Effector memory CD8-positive, alpha-beta T cell (primary cell): ENCODE data around the gene CCDC57.

Experiments
- ATAC-seq: fragments of 150-1000 bp; cut with Tn5 transposase; replicated peaks from 2 replicates; pipeline ENCODE4 v1.10.0; 2021; ENCODE audit warnings: mild to moderate bottlenecking, moderate library complexity
- DNase-seq, 3 experiments: peaks; one replicate each; pipeline ENCODE4 v3.0.0; 2021
- H3K27ac Mint-ChIP-seq, 2 donors: one replicate each; pipeline ENCODE4 v1.8.0; 2022; ENCODE audit warnings: mild to moderate bottlenecking in 2 of 2, mixed read lengths in 2 of 2, moderate library complexity in 2 of 2
- H3K27me3 Mint-ChIP-seq, 2 donors: one replicate each; pipeline ENCODE4 v1.8.0; 2022; ENCODE audit warnings: mixed read lengths in 2 of 2
- H3K36me3 Mint-ChIP-seq: one replicate; pipeline ENCODE4 v1.8.0; 2022; ENCODE audit warnings: mild to moderate bottlenecking, moderate library complexity, mixed read lengths; ENCODE audit not compliant: insufficient read depth
- H3K4me1 Mint-ChIP-seq, 2 donors: one replicate each; pipeline ENCODE4 v1.8.0; 2022; ENCODE audit warnings: low read depth in 2 of 2, mixed read lengths in 2 of 2
- H3K4me3 Mint-ChIP-seq, 2 donors: one replicate each; pipeline ENCODE4 v1.8.0; 2022; ENCODE audit warnings: mild to moderate bottlenecking in 2 of 2, mixed read lengths in 2 of 2, moderate library complexity in 2 of 2
- H3K9me3 Mint-ChIP-seq, 2 donors: one replicate each; pipeline ENCODE4 v1.8.0; 2022; ENCODE audit warnings: mixed read lengths in 2 of 2

Gene CCDC57

DNA sequence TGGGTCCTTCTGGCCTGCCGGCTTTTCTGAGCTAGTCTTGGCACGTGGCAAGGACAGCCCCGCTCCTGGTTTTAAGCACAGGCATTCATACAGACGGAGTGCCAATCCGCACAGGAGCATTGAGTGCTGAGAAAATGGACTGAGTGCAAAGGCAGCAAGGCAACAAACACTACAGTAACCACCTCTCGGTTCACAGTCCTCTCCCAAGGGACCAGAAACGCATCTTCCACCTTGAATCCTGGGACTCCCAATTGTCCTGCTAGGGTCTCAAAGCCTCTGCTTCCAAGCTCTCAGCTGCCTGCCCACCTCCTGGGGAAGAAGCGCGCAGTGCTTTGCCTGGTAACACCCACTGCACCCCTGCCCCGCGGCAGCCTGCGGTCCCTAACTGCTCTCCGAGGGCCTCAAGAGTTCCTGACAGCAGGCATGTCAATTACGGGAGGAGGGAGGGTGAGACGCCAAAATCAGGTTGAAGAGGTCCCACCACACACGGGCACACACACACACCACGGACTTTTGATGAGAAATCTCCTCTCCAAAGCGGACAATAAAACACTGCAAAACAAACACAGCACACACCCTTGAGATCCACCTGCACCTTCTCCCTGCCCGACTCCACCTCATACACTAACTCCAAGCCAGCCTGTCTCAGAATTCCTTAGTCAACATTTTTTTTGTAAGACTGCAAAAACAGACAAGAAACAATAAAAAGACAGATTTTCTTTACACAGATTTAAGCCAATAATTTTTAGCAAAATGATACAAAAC lies 31.2 kb upstream of the CCDC57 start:
- Mint-ChIP-seq H3K4me3 (peak overlapping the region in 1 of 2 donors; percentile 13), H3K4me1 (peaks cover 57% of the 10 kb centered on the region in 2 donors), H3K36me3 (peaks cover 100% of the 10 kb centered on the region), H3K27ac (peak overlapping the region; percentile 73 to 96), H3K27me3 (no peaks in the 10 kb centered on the region), H3K9me3 (no peaks in the 10 kb centered on the region)
- no peak for ATAC-seq
- no peak for DNase-seq

DNA sequence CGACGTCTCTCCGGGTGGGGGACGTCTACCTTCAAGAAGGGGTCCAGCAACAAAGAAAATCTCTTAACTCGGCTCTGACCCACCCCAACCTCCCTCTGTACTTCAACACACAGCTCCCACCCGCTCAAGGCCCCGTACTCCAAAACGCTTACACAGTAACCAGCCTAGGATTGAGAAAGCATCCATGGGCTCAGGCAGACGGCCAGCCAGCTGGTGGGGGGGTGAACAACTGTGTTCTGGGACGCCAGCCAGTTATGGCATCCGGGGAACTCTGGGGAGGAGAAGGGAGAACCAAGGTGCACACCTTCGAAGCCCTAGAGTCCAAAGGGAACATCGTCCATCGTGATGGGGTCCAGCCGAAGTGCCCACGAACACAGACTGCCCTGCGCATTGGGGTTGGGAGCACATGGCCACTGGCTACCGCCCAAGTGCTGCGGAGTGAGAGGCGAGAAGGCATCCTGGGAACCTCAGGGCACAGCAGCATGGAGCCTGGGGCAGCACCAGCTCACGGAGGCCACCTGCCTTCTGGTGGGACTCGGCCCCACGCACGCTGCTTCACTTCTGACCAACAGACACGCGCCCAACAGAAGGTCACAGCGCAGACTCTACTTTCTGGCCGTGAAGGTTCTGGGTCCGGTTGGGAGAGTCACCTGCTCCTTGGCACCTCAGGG lies 30.5 kb upstream of the CCDC57 start:
- Mint-ChIP-seq H3K27me3 (no peaks in the 10 kb centered on the region), H3K27ac (peak overlapping the region in 1 of 2 donors; percentile 96), H3K9me3 (no peaks in the 10 kb centered on the region), H3K36me3 (peaks cover 100% of the 10 kb centered on the region), H3K4me3 (peak overlapping the region in 1 of 2 donors; percentile 14), H3K4me1 (peaks cover 61 to 62% of the 10 kb centered on the region in 2 donors)
- DNase-seq (no peak), ATAC-seq (no peak)

DNA sequence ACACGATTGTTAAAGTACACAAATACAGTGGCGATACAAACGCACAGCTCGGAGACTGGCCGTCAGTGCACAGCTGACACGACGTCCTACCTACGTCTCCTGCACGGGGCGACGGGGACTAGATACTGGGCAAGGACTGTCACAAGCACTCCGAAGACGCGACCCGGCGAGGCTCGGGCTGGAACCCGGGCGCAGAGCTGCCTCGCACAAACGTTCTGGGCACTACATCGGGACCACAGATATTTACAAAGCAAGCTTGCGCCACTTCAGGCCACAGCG lies 30.0 kb upstream of the CCDC57 start:
- H3K9me3 Mint-ChIP-seq = no peaks in the 10 kb centered on the region
- H3K4me1 Mint-ChIP-seq = peaks cover 58 to 59% of the 10 kb centered on the region in 2 donors
- ATAC-seq (no peak), DNase-seq (no peak)
- H3K27ac Mint-ChIP-seq = peak overlapping the region in 1 of 2 donors; percentile 96
- H3K4me3 Mint-ChIP-seq = peak overlapping the region in 1 of 2 donors; percentile 15
- H3K27me3 Mint-ChIP-seq = no peaks in the 10 kb centered on the region
- peaks cover 100% of the 10 kb centered on the region for H3K36me3 Mint-ChIP-seq

DNA sequence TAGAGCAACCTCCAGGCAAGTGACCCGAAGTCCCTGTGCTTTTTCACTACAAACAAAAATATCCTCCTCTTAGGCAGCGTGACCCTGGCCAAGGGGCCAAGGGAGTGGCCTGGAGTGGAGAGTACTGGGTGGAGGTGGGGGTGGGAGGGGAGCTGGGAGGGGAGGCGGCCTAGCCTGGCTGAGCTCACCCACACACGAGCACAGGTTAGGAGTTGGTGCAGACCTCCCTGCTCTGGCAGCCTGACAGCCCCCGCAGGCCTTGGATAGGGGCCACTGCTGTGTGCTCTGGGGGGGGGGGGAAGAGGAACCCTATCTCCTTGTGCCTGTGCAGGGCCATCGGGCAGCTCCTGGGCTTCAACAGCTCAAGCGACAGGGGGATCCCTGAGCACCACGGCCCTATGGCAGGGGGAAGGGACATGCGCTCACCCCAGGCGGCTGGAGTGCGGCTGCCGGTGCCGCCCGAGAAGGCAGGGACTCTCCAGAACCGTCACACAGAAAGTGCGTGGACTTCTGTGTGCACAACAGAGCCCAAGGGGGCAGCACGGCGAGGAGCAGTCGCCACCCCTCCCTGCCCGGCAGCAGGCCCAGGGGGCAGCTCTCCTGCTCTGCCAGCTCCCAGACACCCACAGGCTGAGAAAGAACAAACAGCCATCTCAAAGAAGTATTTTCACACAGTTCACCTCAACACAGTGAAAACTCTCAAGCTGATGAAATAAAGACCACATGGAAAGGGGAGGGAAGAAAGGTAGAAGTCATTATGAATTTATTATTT lies 29.5 kb upstream of the CCDC57 start:
- H3K4me3 Mint-ChIP-seq = peak overlapping the region in 1 of 2 donors; percentile 53
- ATAC-seq = no peak
- peaks cover 100% of the 10 kb centered on the region for H3K36me3 Mint-ChIP-seq

DNA sequence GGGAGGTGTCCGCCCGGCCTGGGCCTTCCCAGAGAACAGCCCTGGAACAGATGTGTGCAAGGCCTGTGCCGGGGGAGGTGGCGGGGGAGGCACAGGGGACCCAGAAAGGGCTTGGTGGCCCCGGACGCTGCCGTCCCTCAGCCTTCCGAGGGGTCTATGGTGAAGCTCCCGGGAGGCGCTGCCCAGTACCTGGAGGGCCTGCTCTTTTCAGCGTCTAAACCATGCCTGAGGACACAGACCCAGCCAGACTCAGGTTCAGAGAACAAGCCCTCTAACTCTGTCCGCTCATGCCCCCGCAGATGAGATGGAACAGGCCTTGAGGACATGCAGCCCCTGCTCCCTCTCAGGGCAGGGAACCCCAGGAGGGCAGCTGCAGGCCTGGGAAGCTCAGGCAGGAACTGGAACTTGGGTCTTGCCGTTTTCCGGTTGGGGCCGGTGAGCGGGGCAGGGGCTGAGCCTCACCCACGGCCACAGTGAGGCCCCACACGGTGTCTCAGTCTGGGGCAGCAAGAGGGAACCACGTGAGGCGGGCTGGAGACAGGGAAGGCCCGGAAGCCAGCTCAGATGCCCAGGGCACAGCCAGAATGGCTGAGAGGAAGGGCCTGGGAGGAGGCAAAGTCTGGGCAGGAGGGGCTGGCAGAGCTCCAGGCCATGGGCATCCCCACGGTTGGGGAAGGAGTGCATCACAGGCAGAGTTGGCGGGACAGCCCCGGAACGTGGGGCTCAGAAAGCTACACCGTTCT lies 28.7 kb upstream of the CCDC57 start:
- H3K27ac Mint-ChIP-seq = peak overlapping the region; percentile 90 to 96
- H3K27me3 Mint-ChIP-seq = no peaks in the 10 kb centered on the region
- H3K4me3 Mint-ChIP-seq = peak overlapping the region in 1 of 2 donors; percentile 53
- DNase-seq (no peak), ATAC-seq (peak; percentile 16)
- no peaks in the 10 kb centered on the region for H3K9me3 Mint-ChIP-seq
- H3K4me1 Mint-ChIP-seq = peaks cover 49 to 53% of the 10 kb centered on the region in 2 donors
- peaks cover 100% of the 10 kb centered on the region for H3K36me3 Mint-ChIP-seq

More for the DNA sequence above, 29.5 kb upstream of the CCDC57 start:
- no peaks in the 10 kb centered on the region for H3K27me3 Mint-ChIP-seq
- H3K4me1 Mint-ChIP-seq = peaks cover 53 to 59% of the 10 kb centered on the region in 2 donors
- H3K9me3 Mint-ChIP-seq = no peaks in the 10 kb centered on the region
- DNase-seq = no peak
- H3K27ac Mint-ChIP-seq = peak overlapping the region in 1 of 2 donors; percentile 96

DNA sequence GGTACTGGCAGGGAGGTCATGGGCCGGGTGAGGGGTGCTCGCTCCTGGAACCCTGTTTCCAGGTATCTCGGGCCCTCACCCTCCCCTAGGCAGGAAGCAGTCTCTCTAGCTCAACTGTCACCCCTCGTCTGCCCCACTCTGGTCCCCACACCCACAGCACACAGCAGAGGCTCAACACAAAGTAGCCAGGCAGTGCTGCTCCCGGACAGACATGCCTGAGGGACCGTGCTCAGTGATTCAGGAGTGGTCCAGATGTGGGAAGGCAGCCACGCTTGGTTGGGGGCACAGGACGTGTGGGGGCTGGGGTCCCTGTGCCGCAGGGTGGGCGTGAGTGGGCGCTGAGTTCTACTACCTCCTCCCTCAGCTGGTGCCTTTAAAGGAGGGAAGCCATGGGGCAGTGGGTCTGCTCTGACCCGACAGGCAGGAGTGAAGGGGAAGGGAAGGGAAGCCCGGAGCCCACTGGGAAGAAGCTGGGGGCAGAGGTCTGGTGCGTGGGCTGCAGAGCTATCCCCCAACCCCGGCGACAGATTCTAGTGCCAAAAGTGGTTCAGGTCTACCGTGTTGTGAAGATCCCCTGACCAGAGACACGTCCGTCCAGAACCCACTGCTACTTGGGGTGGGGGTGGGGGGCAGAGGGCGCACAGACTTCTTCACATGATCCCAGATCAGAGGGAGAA lies 28.0 kb upstream of the CCDC57 start:
- Mint-ChIP-seq H3K9me3 (no peaks in the 10 kb centered on the region), H3K27ac (peak overlapping the region; percentile 90 to 96), H3K4me1 (peaks cover 46 to 54% of the 10 kb centered on the region in 2 donors), H3K36me3 (peaks cover 100% of the 10 kb centered on the region), H3K27me3 (no peaks in the 10 kb centered on the region), H3K4me3 (peak overlapping the region in 1 of 2 donors; percentile 90)
- ATAC-seq = no peak
- no peak for DNase-seq

DNA sequence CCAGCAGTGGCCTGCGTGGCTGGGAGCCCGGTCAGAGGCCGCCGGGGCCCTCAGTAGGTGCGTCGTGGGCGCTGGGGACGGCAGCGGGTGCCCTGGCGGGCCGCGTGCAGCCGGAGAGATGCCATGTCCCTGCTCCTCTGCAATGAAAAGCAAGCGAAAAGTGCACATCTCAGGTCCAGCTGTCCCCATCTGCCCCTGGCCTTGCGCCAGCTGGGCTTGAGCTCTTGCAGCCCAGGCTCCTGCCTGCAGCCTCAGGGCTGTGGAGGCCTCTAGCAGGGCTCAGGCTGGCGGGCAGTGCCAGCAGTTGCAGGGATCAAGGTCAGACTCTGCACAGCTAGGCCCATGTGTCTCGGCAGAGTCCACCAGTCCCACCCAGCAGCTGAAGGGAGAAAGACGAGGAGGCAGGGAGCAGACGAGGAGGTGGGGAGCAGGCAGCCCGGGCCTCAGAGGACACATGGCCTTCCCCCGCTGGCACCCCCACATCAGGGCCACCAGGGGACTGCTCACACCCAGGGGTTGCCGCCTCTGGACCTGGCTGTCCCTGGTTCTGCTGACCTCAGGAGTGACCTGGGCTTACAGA lies 27.4 kb upstream of the CCDC57 start:
- Mint-ChIP-seq H3K27ac (peak overlapping the region; percentile 90 to 96), H3K27me3 (no peaks in the 10 kb centered on the region), H3K4me3 (peak overlapping the region in 1 of 2 donors; percentile 90), H3K4me1 (peaks cover 43 to 53% of the 10 kb centered on the region in 2 donors), H3K9me3 (no peaks in the 10 kb centered on the region), H3K36me3 (peaks cover 96% of the 10 kb centered on the region)
- DNase-seq (no peak), ATAC-seq (no peak)

DNA sequence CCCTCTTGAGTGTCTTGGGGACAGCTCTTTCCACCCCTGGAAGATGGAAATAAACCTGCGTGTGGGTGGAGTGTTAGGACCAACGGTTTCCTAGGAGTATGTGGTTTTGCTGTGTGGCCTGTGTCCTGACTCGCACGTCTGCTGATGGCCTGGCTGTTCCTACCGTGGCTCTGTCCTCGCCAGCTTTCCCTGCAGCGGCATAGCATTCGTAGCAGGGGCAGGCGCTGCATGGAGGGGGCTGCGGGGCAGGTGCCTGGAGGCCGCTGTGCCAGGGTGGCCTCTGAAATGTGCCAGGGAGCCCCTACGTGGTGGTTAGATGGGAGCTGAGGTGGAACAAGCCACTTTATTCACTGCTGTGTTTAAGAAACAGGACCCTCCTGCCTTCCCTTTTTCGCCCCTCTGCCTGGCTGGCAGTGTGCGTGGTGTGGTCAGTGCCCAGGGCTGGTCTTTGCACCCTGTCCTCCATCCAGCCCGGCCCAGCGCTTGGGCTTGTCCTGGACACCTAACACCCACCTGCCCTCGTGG lies 26.8 kb upstream of the CCDC57 start:
- Mint-ChIP-seq H3K36me3 (peaks cover 96% of the 10 kb centered on the region), H3K27me3 (no peaks in the 10 kb centered on the region), H3K27ac (peak overlapping the region; percentile 90 to 96), H3K4me3 (peak overlapping the region; percentile 84 to 90), H3K4me1 (peaks cover 38 to 49% of the 10 kb centered on the region in 2 donors), H3K9me3 (no peaks in the 10 kb centered on the region)
- ATAC-seq = no peak
- DNase-seq = no peak

DNA sequence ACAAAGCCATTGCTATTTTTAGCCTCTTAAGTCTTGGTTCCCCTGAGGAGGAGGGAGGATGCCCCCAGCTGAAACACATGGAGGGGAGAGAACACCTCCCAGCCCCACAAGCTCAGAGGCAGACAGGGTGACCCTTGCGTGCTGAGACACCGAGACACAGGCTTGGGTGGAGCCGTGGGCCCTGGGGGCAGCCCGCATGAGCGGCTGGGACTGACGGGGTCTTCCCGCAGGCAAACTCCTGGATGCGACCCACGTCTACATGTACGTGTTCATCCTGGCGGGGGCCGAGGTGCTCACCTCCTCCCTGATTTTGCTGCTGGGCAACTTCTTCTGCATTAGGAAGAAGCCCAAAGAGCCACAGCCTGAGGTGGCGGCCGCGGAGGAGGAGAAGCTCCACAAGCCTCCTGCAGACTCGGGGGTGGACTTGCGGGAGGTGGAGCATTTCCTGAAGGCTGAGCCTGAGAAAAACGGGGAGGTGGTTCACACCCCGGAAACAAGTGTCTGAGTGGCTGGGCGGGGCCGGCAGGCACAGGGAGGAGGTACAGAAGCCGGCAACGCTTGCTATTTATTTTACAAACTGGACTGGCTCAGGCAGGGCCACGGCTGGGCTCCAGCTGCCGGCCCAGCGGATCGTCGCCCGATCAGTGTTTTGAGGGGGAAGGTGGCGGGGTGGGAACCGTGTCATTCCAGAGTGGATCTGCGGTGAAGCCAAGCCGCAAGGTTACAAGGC lies 26.0 kb upstream of the CCDC57 start:
- H3K36me3 Mint-ChIP-seq = peaks cover 96% of the 10 kb centered on the region
- peak; percentile 60 for ATAC-seq
- peaks cover 30 to 43% of the 10 kb centered on the region in 2 donors for H3K4me1 Mint-ChIP-seq

DNA sequence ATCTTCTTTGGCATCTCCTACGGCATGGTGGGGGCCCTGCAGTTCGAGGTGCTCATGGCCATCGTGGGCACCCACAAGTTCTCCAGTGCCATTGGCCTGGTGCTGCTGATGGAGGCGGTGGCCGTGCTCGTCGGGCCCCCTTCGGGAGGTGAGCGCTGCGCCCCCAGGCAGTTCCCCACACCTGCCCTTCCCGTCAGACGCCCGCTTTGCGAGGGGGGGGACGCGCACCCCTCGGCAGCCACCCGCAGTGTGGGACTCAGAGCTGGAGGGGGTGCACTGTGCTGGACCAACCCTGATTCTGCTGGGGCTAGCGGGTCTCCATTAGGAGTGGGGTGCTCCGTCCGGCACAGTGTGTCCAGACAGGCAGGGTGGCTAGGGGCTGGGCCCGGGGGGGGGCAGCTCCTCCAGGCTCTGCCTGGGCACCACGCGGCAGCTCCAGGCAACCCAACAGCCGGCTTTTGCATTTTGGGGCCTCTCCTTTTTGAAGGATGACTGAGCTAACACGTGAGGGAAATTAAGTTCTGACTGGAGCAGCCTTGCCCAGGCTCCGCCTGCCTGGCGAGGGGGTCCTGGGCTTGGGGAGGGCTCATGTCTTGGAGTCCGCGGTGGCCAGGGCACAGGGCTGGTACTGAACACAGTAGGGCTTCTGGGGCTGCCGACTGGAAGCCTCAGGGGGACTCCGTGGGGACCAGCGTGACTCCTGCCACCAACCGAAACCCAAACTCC lies 25.3 kb upstream of the CCDC57 start:
- peaks cover 96% of the 10 kb centered on the region for H3K36me3 Mint-ChIP-seq
- peak overlapping the region; percentile 84 to 90 for H3K4me3 Mint-ChIP-seq

More for the DNA sequence above, 26.0 kb upstream of the CCDC57 start:
- Mint-ChIP-seq H3K27ac (peak overlapping the region; percentile 92 to 96), H3K9me3 (no peaks in the 10 kb centered on the region), H3K27me3 (no peaks in the 10 kb centered on the region), H3K4me3 (peak overlapping the region; percentile 84 to 90)
- peak; percentile 57 to 64 (median 63) for DNase-seq

DNA sequence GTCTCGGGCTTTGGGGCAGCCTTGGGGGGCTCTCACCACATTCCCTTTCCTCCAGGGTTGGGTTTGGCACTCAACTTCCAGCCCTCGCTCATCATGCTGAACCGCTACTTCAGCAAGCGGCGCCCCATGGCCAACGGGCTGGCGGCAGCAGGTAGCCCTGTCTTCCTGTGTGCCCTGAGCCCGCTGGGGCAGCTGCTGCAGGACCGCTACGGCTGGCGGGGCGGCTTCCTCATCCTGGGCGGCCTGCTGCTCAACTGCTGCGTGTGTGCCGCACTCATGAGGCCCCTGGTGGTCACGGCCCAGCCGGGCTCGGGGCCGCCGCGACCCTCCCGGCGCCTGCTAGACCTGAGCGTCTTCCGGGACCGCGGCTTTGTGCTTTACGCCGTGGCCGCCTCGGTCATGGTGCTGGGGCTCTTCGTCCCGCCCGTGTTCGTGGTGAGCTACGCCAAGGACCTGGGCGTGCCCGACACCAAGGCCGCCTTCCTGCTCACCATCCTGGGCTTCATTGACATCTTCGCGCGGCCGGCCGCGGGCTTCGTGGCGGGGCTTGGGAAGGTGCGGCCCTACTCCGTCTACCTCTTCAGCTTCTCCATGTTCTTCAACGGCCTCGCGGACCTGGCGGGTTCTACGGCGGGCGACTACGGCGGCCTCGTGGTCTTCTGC lies 24.6 kb upstream of the CCDC57 start:
- peak; percentile 2 for ATAC-seq
- peaks cover 25 to 40% of the 10 kb centered on the region in 2 donors for H3K4me1 Mint-ChIP-seq

More for the DNA sequence above, 25.3 kb upstream of the CCDC57 start:
- Mint-ChIP-seq H3K4me1 (peaks cover 30 to 43% of the 10 kb centered on the region in 2 donors), H3K9me3 (no peaks in the 10 kb centered on the region), H3K27me3 (no peaks in the 10 kb centered on the region), H3K27ac (peak overlapping the region; percentile 92 to 96)
- ATAC-seq (no peak), DNase-seq (no peak)

More for the DNA sequence above, 24.6 kb upstream of the CCDC57 start:
- peak overlapping the region in 1 of 2 donors; percentile 39 for H3K4me3 Mint-ChIP-seq
- no peaks in the 10 kb centered on the region for H3K9me3 Mint-ChIP-seq
- peaks cover 95% of the 10 kb centered on the region for H3K36me3 Mint-ChIP-seq
- no peak for DNase-seq
- H3K27me3 Mint-ChIP-seq = no peaks in the 10 kb centered on the region
- peak overlapping the region in 1 of 2 donors; percentile 84 for H3K27ac Mint-ChIP-seq
